Left renal cortex interstitium (tissue), 4 donors: ENCODE results near the gene HACD2. TPM values are rescaled to one million over a fixed set of nuclear protein-coding genes. Genes with fewer than 3 reads are reported as not detected.
A peak's percentile ranks its signal among the peaks of the same experiment; 100 is the strongest.
"Not testable (repeated sequence)": the region's sequence is repeated elsewhere in the genome, so short reads cannot be mapped to it uniquely, and the experiment has no call there.

ENCODE experiments used
- DNase-seq, 4 donors: peaks; one replicate each; pipeline ENCODE4 v3.0.0-alpha.2; 2013; ENCODE audit warnings: low read depth in 4 of 4, low spot score in 2 of 4, missing footprints in 1 of 4
- polyA plus RNA-seq, 4 donors: library from polyadenylated mRNA; unstranded; fragments of 120-200 nt; gene quantifications; one replicate each; pipeline ENCODE4 v1.2.1, GENCODE V29; 2013; ENCODE audit not compliant: insufficient read length in 4 of 4

The HACD2 gene
- polyA plus RNA-seq, 4 donors, result 42.9 to 53.3 (median 46.4) TPM

- DNase-seq, result no peak
Measured at GRCh38 chr3:123613543-123613942, 28.7 kb upstream of the HACD2 start.

GRCh38 chr3:123611674-123612073 lies 26.8 kb upstream of the HACD2 start:
- not testable (repeated sequence) for DNase-seq

GRCh38 chr3:123611082-123611481 lies 26.2 kb upstream of the HACD2 start:
- no peak for DNase-seq

GRCh38 chr3:123610331-123610730 lies 25.5 kb upstream of the HACD2 start:
- no peak for DNase-seq

- no peak for DNase-seq
Measured at GRCh38 chr3:123609063-123609462, 24.2 kb upstream of the HACD2 start.

GRCh38 chr3:123608263-123608937 lies 23.5 kb upstream of the HACD2 start:
- no peak for DNase-seq

GRCh38 chr3:123606527-123606926 lies 21.7 kb upstream of the HACD2 start:
- DNase-seq, result no peak

GRCh38 chr3:123605789-123606234 lies 21.0 kb upstream of the HACD2 start:
- DNase-seq, result no peak

- not testable (repeated sequence) for DNase-seq
Measured at GRCh38 chr3:123603153-123603552, 18.3 kb upstream of the HACD2 start.

- no peak for DNase-seq
Measured at GRCh38 chr3:123602325-123602724, 17.5 kb upstream of the HACD2 start.

- not testable (repeated sequence) for DNase-seq
Measured at GRCh38 chr3:123600863-123601262, 16.0 kb upstream of the HACD2 start.

- no peak for DNase-seq
Measured at GRCh38 chr3:123597561-123597960, 12.7 kb upstream of the HACD2 start.

- no peak for DNase-seq
Measured at GRCh38 chr3:123595396-123596180, 10.7 kb upstream of the HACD2 start.

GRCh38 chr3:123593381-123593780 lies 8.5 kb upstream of the HACD2 start:
- no peak for DNase-seq

- DNase-seq, result no peak
Measured at GRCh38 chr3:123590685-123591450, 6.0 kb upstream of the HACD2 start.

- DNase-seq, result no peak
Measured at GRCh38 chr3:123587401-123587800, 2.5 kb upstream of the HACD2 start.

- DNase-seq, result no peak
Measured at GRCh38 chr3:123586968-123587367, 2.1 kb upstream of the HACD2 start.

- peak; percentile 20 to 44 (median 34) for DNase-seq
Measured at GRCh38 chr3:123586131-123586530, 1.3 kb upstream of the HACD2 start.

GRCh38 chr3:123584284-123584987 lies 417 bp downstream of the HACD2 start:
- peak in 3 of 4 donors; percentile 16 to 34 (median 19) for DNase-seq

- no peak for DNase-seq
Measured at GRCh38 chr3:123583561-123583960, 1.3 kb downstream of the HACD2 start.

- no peak for DNase-seq
Measured at GRCh38 chr3:123582315-123582714, 2.5 kb downstream of the HACD2 start.
